Activated CD4-positive, alpha-beta T cell treated with anti-CD3 and anti-CD28 coated beads, Interleukin-2, amount 50 U/mL, for 1 hour (primary cell): Measurements from ENCODE around the gene DCTPP1.
"Not testable (repeated sequence)": the region's sequence is repeated elsewhere in the genome, so short reads cannot be mapped to it uniquely, and the experiment has no call there.

Experiments used
- DNase-seq: peaks from one replicate; pipeline ENCODE4 v3.0.0-alpha.2; 2020

DCTPP1 gene

DNA sequence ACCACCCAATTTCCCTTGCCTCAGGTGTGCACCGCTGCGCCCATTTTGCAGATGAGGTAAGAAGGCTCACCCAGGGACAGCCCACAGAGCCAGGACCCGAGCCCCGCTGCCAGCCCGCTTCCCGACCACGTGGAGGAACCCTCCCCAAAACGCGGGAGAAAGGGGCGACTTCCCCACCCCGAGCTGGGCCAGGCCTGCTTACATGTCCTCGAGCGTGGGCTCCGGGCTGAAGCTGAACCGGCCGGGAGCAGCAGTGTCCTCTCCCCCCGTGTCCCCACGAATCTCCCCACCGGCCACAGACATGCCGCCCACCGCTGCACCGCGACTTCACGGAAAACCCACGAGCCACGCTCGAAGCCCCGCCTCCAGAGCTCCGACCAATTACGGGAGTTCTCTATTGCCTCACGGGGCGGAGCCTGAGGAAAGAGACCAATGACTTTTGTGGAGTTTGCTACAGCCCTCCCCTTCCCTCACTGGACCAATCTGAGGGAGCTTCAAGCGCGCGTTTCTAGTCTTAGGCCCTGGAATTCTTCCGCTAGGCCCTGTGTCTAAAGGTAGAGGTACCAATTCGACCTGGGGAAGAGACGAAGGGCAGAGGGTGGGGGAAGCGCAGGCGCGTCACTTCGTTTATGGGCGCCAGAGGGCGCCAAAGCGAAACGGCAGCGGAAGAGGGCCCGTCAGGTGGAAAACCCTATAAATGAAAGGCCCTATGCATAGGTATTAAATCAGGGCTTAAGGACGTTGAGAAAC lies at the start of gene DCTPP1:
TSS of gene DCTPP1 (minus strand) at position 353 of the 750 bp plus-strand sequence. CDS start at position 303, 50 bp downstream.
- DNase-seq = peak; percentile 94

DNA sequence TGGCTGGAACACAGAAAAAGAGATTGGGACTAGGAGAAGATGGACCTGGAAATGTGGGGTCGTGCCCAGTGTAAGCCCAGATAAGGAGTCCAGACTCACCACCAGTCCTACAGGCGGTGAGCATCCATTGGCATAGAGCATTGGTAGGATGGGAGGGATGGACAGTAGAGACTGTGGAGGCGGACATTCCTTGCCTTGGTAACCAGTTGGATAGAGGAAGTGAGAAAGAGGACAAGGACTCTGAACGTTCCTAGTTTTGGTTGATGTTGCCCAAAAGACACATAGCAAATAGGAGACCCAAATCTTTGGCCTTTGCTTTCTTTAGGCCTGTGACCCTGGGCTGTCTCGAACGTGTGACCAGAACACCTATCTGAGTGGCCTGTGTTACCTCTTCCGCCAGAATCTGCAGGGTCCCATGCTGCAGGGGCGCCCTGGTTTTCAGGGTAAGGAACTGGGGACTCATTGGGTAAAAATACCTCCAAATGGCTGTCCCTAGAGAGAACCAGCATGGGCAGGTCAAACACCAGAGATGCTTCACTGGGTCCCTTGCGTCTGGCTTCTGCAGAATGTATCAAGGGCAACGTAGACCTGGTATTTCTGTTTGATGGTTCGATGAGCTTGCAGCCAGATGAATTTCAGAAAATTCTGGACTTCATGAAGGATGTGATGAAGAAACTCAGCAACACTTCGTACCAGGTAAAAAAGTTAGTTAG lies 49.1 kb upstream of the DCTPP1 start:
- DNase-seq = no peak

DNA sequence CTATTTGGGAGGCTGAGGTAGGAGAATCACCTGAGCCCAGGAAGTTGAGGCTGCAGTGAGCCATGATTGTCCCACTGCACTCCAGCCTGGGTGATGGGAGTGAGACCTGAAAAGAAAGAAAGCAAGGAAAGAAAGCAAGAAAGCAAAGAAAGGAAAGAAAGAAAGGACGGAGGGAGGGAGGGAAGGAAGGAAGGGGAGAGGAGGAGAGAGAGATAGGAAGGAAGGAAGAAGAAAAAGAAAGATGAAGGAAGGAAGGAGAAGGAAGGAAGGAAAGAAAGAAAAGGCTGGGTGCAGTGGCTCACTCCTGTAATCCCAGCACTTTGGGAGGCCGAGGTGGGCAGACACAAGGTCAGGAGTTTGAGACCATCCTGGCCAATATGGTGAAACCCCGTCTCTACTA lies 47.9 kb upstream of the DCTPP1 start:
- not testable (repeated sequence) for DNase-seq

DNA sequence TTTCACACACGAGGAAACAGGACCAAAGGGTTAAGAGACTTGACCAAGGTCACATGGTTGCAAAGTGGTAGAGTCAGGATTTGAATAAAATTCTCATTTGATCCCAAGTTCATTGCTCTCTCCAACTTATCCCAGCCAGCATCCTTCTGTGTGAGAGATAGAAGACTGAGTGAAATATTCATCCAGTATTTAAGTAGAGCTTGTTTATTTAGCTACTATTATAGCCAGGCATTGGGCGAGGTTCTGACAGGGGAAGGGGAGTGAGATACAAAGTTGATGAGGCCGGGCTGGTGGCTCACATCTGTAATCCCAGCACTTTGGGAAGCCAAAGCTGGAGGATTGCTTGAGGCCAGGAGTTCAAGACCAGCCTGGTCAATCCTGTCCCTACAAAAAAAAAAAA lies 47.2 kb upstream of the DCTPP1 start:
- DNase-seq = no peak

DNA sequence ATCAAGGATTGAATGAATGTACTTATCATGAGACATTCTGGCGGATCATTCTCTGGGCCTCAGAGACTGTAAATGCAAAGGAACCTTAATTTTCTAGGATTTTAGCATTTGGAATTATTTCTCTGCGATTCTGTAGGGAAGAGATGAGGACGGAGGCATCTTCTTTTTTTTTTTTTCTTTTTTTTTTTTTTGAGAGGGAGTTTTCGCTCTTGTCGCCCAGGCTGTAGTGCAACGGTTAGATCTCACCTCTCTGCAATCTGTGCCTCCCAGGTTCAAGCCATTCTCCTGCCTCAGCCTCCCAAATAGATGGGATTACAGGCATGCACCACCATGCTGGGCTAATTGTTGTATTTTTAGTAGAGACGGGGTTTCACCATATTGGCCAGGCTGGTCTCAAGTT lies 44.9 kb upstream of the DCTPP1 start:
- DNase-seq = no peak

DNA sequence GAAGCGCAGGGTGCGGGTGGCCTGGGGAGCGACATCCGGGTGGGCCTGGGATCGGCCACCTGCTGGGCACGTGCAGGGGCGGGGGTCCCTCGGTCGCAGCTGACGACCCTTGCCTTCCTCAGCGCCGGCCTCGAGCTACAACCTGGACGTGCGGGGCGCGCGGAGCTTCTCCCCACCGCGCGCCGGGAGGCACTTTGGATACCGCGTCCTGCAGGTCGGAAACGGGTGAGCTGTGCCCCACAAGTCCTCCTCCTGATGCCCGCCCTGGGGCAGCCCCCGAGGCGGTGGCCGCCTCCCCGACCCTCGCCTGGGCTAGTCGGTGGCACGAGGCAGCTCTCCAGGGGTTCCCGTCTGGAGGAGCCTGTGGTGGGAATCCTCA lies 44.2 kb upstream of the DCTPP1 start:
- DNase-seq = no peak

DNA sequence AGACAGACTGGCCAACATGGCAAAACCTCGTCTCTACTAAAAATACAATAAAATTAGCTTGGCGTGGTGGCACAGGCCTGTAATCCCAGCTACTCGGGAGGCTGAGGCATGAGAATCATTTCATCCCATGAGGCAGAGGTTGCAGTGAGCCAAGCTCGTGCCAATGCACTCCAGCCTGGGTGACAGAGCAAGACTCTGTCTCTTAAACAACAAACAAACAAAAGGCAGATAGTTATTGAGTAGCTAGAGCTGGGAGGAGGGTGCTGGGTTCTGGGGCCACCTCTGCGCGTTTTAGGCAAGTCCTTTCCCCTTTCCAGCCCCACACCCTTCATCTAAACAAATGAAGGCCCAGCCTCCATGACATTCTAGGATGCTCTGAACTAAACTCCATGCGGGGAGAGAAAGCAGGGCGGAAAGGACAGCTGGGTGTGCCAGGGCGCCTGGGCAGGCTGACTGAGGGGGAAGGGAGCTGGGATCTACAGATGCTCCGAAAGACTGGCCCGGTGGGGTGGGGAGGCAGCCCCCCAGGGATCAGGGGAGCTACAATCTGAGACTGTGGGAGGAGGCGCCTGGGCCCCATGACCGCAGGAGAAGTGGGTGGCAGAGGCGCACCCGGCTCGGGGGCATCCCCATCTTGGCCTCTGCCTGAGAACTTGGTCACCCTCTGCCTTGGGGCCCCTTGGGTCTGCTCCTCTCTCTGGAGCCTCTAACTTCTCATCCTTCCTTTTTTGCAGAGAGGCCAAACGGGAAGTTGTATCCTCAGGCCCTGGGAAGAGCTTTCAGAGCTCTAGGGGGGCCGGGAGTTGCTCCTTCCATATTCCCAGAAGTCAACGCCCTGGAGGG lies 43.6 kb upstream of the DCTPP1 start:
- DNase-seq = peak; percentile 41

DNA sequence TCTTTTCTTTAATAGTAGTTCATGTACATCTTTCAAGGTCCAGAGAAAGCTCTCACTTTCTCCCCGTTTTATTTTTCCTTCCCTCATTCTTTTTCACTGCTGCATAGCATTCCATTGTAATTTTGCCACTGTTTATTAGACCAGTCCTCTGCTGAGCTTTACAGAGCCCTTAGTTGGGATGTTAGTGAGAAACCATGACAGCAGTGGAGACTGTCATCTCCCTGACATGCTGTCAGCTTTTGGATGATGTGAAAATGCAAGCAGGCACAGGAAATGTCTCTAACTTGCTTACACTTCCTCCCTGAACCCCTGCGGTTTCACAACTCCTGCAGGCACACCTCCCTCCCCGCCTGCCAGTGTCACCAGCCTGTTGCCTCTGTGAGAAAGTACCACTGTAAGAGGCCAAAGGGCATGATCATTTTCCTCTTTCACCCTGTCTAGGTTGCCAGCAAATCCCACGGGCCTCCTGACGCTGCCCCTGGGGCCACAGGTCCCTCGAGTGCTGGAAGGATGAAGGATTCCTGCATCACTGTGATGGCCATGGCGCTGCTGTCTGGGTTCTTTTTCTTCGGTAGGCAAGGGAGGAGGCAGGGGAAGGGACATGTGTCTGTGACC lies 42.6 kb upstream of the DCTPP1 start, which contains the start of gene ITGAL:
TSS of gene ITGAL (plus strand) at position 415 of the 615 bp plus-strand sequence. CDS start at position 511, 96 bp downstream.
- peak; percentile 75 for DNase-seq

DNA sequence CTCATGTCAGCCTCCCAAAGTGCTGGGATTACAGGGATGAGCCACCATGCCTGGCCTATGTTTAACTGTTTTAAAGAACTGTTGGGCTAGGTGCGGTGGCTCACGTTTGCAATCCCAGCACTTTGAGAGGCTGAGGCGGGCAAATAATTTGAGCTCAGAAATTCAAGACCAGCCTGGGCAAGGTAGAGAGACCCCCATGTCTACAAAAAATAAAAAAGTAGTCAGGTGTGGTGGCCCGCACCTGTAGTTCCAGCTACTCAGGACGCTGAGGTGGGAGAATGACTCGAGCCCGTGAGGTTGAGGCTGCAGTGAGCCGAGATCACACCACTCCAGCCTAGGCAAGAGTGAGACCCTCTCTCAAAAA lies 40.8 kb upstream of the DCTPP1 start:
- DNase-seq = no peak

DNA sequence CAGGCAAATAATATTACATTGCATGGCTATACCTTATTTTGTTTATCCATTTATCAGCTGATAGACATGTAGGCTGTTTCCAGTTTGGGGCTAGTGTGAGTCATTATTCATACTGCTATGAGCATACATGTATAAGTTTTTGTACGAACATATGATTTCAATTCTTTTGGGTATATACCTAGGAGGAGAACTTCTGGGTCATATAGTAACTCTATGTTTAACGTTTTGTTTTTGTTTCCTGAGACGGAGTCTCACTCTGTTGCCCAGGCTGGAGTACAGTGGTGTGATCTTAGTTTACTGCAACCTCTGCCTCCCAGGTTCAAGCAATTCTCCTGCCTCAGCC lies 40.3 kb upstream of the DCTPP1 start:
- DNase-seq = no peak

DNA sequence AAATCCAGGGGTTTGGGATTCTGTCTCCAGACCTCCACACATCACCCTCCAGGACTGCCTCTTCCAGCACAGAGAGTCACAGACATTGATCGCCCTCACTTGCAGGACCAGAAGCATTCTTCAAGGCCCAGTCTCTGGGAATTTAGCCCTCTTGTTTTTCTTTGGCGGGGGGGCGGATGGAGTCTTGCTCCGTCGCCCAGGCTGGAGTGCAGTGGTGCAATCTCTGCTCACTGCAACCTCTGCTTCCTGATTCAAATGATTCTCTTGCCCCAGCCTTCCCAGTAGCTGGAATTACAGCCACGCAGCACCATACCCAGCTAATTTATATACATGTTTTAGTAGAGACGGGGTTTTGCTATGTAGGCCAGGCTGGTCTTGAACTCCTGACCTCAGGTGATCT lies 34.2 kb upstream of the DCTPP1 start:
- DNase-seq = no peak

DNA sequence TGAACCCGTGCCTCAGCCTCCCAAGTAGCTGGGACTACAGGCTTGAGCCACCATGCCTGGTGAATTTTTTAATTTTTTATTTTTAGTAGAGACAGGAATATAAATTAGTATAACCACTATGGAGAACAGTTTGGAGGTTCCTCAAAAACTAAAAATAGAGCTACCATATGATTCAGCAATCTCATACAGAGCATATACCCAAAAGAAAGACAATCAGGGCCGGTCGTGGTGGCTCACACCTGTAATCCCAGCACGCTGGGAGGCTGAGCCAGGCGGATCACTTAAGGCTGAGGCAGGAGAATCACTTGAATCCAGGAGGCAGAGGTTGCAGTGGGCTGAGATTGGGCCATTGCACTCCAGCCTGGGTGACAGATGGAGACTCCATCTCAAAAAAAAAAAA lies 31.6 kb upstream of the DCTPP1 start:
- not testable (repeated sequence) for DNase-seq

DNA sequence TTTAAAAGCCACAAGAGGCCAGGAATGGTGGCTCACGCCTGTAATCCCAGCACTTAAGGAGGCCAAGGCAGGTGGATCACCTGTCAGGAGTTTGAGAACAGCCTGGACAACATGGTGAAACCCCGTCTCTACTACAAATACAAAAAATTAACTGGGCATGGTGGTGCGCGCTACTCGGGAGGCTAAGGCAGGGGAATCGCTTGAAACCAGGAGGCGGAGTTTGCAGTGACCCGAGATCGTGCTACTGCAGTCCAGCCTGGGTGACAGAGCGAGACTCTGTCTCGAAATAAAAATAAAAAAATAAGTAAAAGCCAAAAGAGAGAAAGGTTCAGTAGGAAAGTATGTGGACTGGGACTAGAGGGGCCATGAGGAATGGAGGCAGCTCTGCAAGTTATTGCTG lies 29.6 kb upstream of the DCTPP1 start:
- DNase-seq = no peak

DNA sequence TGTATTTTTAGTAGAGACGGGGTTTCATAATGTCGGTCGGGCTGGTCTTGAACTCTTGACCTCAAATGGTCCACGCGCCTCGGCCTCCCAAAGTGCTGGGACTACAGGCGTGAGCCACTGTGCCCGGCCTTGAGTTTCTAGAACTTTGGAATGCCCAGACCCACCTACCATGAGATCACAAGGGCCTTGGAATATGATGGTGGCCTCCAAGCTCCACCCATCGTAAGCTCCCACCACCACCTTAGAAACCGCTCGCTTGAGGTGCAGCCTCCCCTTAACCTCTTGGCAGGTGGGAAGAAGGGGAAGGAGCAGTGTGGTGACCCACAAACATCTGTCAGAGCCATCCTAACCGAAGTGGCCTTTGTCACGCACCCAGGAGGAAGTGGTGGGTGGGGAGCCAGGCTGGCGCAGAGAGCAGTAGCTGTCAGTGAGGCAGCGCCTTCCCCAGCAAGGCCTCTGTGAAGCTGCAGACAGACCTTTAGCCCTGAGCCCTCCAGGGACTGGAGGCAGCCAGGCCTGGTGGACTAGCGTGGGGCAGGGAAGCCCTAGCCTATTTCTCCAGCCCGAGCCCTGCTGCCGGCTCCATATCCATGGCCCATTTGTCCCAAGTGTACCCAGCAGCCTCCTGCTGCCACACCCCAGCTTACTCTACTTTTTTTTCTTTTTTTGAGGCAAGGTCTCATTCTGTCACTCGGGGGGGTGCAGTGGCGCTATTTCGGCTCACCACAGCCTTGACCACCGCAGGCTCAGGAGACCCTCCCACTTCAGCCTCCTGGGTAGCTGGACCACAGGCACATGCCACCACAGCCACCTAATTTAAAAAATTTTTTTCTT lies 28.9 kb upstream of the DCTPP1 start:
- DNase-seq = peak; percentile 59

DNA sequence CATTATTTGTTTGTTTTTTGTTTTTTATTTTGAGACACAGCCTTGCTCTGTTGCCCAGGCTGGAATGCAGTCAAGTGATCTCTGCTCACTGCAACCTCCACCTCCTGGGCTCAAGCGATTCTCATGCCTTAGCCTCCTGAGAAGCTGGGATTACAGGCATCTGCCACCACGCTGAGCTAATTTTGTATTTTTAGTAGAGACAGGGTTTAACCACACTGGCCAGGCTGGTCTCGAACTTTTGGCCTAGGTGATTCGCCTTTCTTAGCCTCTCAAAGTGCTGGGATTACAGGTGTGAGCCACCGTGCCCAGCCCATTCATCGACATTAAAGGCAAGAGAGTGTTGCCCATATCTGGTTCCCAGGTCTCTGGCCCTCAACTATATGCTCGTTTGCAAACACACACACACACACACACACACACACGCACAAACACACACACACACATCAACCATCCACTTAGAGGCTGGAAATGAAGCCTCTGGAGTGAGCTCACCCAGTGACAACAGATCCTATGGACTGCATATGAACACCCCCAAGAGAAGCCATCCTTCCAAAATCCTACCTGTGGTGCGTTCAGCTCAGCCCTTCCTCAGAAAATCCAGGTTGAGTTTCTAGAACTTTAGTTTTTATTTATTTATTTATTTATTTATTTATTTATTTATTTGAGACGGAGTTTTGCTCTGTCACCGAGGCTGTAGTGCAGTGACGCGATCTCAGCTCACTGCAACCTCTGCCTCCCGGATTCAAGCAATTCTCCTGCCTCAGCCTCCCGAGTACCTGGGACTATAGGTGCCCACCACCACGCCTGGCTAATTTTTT lies 28.1 kb upstream of the DCTPP1 start:
- no peak for DNase-seq

DNA sequence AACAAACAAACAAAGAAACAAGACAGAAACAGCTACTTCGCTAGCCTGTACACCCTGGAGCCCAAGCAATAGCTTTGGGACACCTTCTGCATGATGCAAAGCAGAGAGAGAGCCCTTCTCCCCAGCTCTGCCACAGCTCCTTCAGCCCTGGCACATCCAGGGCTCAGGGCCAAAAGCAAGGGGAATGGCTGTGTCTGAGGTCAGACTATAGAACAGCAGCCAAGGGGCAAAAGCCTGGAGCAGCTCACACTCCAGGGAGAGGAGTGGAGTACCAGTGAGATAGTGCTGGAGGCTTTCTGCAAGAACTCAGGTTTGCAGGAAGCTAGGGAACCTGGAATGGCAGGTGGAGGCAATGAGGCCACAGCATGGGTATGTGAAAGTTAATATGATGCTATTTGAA lies 27.4 kb upstream of the DCTPP1 start:
- DNase-seq = no peak

DNA sequence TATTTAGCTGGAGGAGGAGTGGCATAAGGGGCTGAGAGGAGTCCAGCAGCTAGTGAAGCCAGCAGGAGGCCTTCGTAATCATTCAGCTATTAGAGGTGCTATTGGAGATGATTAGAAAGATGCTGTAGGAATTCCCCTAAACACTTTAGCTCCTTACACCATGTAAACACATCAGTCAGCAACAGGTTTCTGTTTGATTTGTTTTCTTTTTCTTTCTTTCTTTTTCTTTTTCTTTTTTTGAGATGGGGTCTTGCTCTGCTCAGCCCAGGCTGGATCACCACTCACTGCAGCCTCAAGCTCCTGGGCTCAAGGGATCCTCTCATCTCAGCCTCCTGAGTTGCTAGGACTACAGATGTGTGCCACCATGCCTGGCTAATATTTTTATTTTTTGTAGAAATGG lies 26.5 kb upstream of the DCTPP1 start:
- no peak for DNase-seq

DNA sequence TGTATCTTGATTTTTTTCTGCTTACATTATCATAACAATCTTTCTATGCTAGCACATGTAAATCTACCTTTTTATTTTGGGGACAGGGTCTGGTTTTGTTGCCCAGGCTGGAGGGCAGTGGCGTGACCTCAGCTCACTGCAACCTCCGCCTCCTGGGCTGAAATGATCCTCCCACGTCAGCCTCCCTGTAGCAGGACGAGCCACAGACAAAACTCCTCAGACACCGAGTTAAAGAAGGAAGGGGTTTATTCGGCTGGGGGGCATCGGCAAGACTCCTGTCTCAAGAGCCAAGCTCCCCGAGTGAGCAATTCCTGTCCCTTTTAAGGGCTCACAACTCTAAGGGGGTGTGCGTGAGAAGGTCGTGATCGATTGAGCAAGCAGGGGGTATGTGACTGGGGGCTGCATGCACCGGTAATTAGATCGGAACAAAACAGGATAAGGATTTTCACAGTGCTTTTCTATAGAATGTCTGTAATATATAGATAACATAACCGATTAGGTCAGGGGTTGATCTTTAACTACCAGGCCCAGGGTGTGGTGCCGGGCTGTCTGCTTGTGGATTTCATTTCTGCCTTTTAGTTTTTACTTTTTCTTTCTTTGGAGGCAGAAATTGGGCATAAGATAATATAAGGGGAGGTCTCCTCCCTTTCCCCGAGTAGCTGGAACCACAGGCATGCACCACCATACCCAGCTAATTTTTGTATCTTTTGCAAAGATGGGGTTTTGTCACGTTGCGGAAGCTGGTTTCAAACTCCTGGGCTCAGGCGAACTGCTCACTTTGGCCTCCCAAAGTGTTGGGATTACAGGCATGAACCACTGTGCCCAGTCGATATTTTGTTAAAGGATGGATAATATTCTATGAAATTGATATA lies 23.1 kb upstream of the DCTPP1 start:
- DNase-seq = not testable (repeated sequence)

DNA sequence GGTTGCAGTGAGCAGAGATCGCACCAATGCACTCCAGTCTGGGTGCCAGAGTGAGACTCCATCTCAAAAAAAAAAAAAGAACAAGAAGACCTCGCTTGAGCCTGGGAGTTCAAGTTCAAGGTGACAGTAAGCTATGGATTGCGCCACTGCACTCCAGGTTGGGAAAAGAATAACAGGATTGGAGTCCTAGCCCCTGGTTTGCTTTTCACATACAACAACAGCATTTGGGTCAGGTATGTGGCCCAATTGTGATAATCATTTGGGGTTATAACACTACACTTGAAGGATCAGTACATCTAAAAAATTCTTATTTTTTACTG lies 19.2 kb upstream of the DCTPP1 start:
- no peak for DNase-seq

DNA sequence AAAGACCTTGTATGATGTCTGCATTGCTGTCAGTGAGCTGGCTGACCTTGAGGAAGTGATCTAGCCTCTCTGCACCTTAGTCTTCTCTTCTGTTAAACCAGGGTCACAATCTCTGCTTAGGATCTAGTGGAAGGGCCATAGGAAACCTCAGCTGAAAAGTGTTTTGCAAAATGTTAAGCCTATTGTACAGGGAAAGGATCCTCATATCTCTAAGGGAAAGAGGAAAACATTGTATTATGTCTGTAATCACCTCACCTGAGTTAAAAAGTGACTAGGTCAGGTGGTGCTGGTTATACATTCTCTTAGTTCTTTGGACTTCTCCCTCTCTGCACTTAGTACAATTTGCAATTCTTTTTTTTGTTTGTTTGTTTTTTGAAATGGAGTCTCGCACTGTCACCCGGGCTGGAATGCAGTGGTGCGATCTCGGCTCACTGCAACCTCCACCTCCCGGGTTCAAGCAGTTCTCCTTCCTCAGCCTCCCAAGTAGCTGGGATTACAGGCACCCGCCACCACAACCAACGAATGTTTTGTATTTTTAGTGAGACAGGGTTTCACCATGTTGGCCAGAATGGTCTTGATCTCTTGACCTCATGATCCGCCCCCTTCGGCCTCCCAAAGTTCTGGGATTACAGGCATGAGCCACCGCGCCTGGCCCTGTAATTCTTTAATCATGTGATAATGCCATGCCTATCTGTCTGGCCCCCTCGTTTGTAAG lies 17.8 kb upstream of the DCTPP1 start:
- no peak for DNase-seq
